ENCODE results near the gene TELO2. TPM values are rescaled to one million over a fixed set of nuclear protein-coding genes. Genes with fewer than 3 reads are reported as not detected.

The TELO2 gene
- total RNA-seq, 1 donor from 2014 or later, result 110 TPM

GRCh38 chr16:1503110-1503955 lies 10.2 kb downstream of the TELO2 start:
- no peak overlapping the region for H3K27ac ChIP-seq
- no peak overlapping the region for H3K4me3 ChIP-seq
- H3K27me3 ChIP-seq, result no peaks in the 10 kb centered on the region
- intact Hi-C loops (cut with DNase I), result no loop called here
- no peaks in the 10 kb centered on the region for H3K9me3 ChIP-seq
- no peak for DNase-seq (ENCODE audit: low spot score in 2 of 2)
- TF ChIP-seq, protein P1, sequence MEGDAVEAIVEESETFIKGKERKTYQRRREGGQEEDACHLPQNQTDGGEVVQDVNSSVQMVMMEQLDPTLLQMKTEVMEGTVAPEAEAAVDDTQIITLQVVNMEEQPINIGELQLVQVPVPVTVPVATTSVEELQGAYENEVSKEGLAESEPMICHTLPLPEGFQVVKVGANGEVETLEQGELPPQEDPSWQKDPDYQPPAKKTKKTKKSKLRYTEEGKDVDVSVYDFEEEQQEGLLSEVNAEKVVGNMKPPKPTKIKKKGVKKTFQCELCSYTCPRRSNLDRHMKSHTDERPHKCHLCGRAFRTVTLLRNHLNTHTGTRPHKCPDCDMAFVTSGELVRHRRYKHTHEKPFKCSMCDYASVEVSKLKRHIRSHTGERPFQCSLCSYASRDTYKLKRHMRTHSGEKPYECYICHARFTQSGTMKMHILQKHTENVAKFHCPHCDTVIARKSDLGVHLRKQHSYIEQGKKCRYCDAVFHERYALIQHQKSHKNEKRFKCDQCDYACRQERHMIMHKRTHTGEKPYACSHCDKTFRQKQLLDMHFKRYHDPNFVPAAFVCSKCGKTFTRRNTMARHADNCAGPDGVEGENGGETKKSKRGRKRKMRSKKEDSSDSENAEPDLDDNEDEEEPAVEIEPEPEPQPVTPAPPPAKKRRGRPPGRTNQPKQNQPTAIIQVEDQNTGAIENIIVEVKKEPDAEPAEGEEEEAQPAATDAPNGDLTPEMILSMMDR (IDR thresholded peaks at IDR 0.05), result no peak
- peaks cover 0 to under 1% of the 10 kb centered on the region in 2 donors for H3K4me1 ChIP-seq
- peaks cover 62 to 64% of the 10 kb centered on the region in 2 donors for H3K36me3 ChIP-seq

GRCh38 chr16:1505073-1505844 lies 12.1 kb downstream of the TELO2 start:
- no peak overlapping the region for H3K4me3 ChIP-seq
- peaks cover 44 to 53% of the 10 kb centered on the region in 2 donors for H3K36me3 ChIP-seq
- peaks cover 13 to 18% of the 10 kb centered on the region in 2 donors for H3K4me1 ChIP-seq
- no peak overlapping the region for H3K27ac ChIP-seq
- TF ChIP-seq, protein P1 (IDR thresholded peaks at IDR 0.05), result no peak
- no peak for DNase-seq (ENCODE audit: low spot score in 2 of 2)
- H3K9me3 ChIP-seq, result no peaks in the 10 kb centered on the region
- intact Hi-C loops (cut with DNase I), result no loop called here
- no peaks in the 10 kb centered on the region for H3K27me3 ChIP-seq

GRCh38 chr16:1505912-1506311 lies 12.8 kb downstream of the TELO2 start:
- Histone ChIP-seq H3K4me1 (peaks cover 13 to 19% of the 10 kb centered on the region in 2 donors), H3K27ac (no peak overlapping the region), H3K36me3 (peaks cover 38 to 47% of the 10 kb centered on the region in 2 donors), H3K4me3 (no peak overlapping the region), H3K9me3 (no peaks in the 10 kb centered on the region), H3K27me3 (no peaks in the 10 kb centered on the region)
- intact Hi-C loops (cut with DNase I), result no loop called here
- TF ChIP-seq, protein P1 (IDR thresholded peaks at IDR 0.05), result no peak
- no peak for DNase-seq (ENCODE audit: low spot score in 2 of 2)

- no peak overlapping the region for H3K4me3 ChIP-seq
- no peaks in the 10 kb centered on the region for H3K27me3 ChIP-seq
- peaks cover 13 to 19% of the 10 kb centered on the region in 2 donors for H3K4me1 ChIP-seq
- no peak overlapping the region for H3K27ac ChIP-seq
- DNase-seq (ENCODE audit: low spot score in 2 of 2), result no peak
- TF ChIP-seq, protein P1 (IDR thresholded peaks at IDR 0.05), result no peak
- H3K9me3 ChIP-seq, result no peaks in the 10 kb centered on the region
- intact Hi-C loops (cut with DNase I), result no loop called here
- H3K36me3 ChIP-seq, result peaks cover 30 to 39% of the 10 kb centered on the region in 2 donors
Observed at GRCh38 chr16:1506494-1507213, 13.5 kb downstream of the TELO2 start.

GRCh38 chr16:1508494-1509187 lies 15.5 kb downstream of the TELO2 start:
- TF ChIP-seq, protein P1 (IDR thresholded peaks at IDR 0.05), result no peak
- no peak overlapping the region for H3K4me3 ChIP-seq
- no peaks in the 10 kb centered on the region for H3K27me3 ChIP-seq
- no peaks in the 10 kb centered on the region for H3K9me3 ChIP-seq
- DNase-seq (ENCODE audit: low spot score in 2 of 2), result no peak
- H3K36me3 ChIP-seq, result peaks cover 18 to 20% of the 10 kb centered on the region in 2 donors
- peak overlapping the region; percentile 83 to 92 for H3K27ac ChIP-seq
- intact Hi-C loops (cut with DNase I), result loop anchor here (2.0 kb wide), 2 partner anchors 14 to 24 kb away; partner anchors contain the start of gene TMEM204
- H3K4me1 ChIP-seq, result peaks cover 13 to 19% of the 10 kb centered on the region in 2 donors
